Colonic mucosa (tissue), 4 donors: ENCODE results near the gene COL19A1. TPM values are rescaled to one million over a fixed set of nuclear protein-coding genes. Genes with fewer than 3 reads are reported as not detected.
A peak's percentile ranks its signal among the peaks of the same experiment; 100 is the strongest.

Experiments used
- DNase-seq: peaks from one replicate; pipeline ENCODE4 v3.0.0-alpha.2; 2020
- H3K27ac ChIP-seq: fragments of 200-600 bp; one replicate; pipeline ENCODE4 v1.8.0; 2021
- H3K27me3 ChIP-seq: fragments of 200-600 bp; one replicate; pipeline ENCODE4 v1.8.0; 2021
- H3K36me3 ChIP-seq: fragments of 200-600 bp; one replicate; pipeline ENCODE4 v1.8.0; 2021
- H3K4me1 ChIP-seq: fragments of 200-600 bp; one replicate; pipeline ENCODE4 v1.8.0; 2021; ENCODE audit warnings: mild to moderate bottlenecking
- H3K4me3 ChIP-seq: fragments of 200-600 bp; one replicate; pipeline ENCODE4 v1.8.0; 2021
- H3K9ac ChIP-seq, 2 donors: one replicate each; pipeline ENCODE4 v1.7.0; 2013; ENCODE audit warnings: control low read depth in 2 of 2, low read depth in 2 of 2, low read length in 2 of 2
- H3K9me3 ChIP-seq: fragments of 200-600 bp; one replicate; pipeline ENCODE4 v1.8.0; 2021
- CTCF ChIP-seq: fragments of 200-600 bp; IDR thresholded peaks from one replicate; pipeline ENCODE4 v1.8.0; 2022; ENCODE audit warnings: antibody characterized with exemption, mild to moderate bottlenecking
- intact Hi-C: fragments of 100-400 bp; cut with DNase I; formaldehyde crosslinking; loops from one replicate; pipeline ENCODE4 v1.14.1; 2022
- total RNA-seq, 2 donors: library from RNA; stranded (reverse); fragmentation: NEBNext Ultra II Directional in 1 of 2; extraction: Animal tissue kit (Norgen Biotek cat#: 25700) in 1 of 2; gene quantifications; one replicate each; pipeline ENCODE4 v1.2.1, GENCODE V29; 2021
- donor health status: healthy.
- donor health status: DM: no; HTN: no; CAD: no.
- donor health status: DM: no; HTN: no; CAD: no.

Gene COL19A1
- total RNA-seq, 2 donors from 2014 or later, result 0.22 to 0.56 TPM

DNA sequence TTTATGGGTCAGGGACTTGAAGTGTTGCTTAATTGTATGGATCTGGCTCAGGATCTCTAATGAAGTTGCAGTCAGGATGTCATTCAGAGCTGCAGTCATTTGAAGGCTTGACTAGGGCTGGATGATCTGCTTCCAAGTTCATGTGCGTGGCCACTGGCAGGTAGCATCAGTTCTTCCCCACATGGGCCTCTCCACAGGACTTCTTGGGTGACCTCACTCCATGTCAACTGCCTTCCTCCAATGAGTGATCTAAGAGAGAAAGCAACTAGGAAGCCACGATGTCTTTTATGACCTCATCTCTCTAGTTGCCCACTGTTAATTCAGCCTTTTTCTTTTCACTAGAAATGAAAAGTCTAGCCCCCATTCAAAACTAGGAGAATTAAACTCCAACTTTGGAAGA is 332.4 kb downstream of the COL19A1 start:
- no peaks in the 10 kb centered on the region for H3K4me1 ChIP-seq
- no peak overlapping the region for H3K4me3 ChIP-seq
- TF ChIP-seq CTCF, result no peak
- no peak overlapping the region for H3K27ac ChIP-seq
- H3K9ac ChIP-seq, result no peak overlapping the region
- DNase-seq, result no peak
- intact Hi-C loops, result no loop called here
- no peaks in the 10 kb centered on the region for H3K27me3 ChIP-seq
- no peaks in the 10 kb centered on the region for H3K9me3 ChIP-seq
- H3K36me3 ChIP-seq, result no peaks in the 10 kb centered on the region

DNA sequence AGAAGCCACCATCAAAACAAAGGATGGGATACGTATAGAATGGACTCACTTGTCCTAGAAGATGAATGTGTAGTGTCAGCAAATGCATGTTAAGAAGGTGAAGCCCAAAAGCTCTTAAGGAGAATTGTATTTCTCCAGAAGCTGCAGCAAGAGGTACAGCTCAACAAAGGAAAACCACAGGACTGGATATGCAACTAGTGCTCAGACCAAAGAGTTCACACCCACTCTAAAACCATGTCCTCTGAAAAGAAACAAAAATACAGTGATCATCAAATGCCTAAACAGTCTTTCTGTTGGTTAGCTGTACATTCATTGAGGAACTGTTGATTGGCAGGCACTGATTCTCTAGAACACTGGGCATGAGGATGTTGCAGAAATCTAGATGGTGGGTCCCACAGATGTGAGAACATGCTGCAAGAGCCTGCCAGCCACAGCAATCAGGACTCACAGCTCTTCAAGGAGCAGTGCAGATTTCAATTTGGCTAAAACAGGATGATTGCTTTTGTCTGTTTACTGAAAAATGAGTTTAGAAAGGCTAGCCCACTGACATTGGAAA is 342.0 kb downstream of the COL19A1 start:
- Histone ChIP-seq H3K4me3 (no peak overlapping the region), H3K36me3 (no peaks in the 10 kb centered on the region), H3K9ac (no peak overlapping the region), H3K27me3 (no peaks in the 10 kb centered on the region), H3K9me3 (no peaks in the 10 kb centered on the region), H3K27ac (no peak overlapping the region), H3K4me1 (no peaks in the 10 kb centered on the region)
- intact Hi-C loops, result no loop called here
- no peak for DNase-seq
- TF ChIP-seq CTCF, result no peak

DNA sequence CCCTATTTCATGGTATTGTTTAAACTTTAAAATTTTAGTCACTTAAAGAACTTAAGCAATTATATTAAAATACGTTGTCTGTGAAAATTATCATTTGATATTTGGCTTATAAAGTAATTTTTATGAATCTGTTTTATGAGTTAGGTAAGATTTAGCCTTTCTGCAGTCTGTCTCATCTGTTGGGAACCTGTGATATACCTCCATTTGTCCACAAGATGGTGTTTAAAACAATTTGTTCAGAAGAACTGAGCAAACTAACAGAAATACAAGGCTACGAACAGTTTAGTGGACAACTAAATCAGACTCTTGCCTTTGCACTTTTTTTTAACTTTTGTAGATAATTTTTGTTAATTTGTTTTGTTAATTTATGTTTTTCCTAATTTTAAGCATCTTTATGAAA is 344.1 kb downstream of the COL19A1 start:
- Histone ChIP-seq H3K4me3 (no peak overlapping the region), H3K9ac (no peak overlapping the region), H3K4me1 (no peaks in the 10 kb centered on the region), H3K36me3 (no peaks in the 10 kb centered on the region), H3K27me3 (no peaks in the 10 kb centered on the region), H3K27ac (no peak overlapping the region), H3K9me3 (no peaks in the 10 kb centered on the region)
- peak; percentile 23 for TF ChIP-seq CTCF
- DNase-seq, result no peak
- intact Hi-C loops, result no loop called here

DNA sequence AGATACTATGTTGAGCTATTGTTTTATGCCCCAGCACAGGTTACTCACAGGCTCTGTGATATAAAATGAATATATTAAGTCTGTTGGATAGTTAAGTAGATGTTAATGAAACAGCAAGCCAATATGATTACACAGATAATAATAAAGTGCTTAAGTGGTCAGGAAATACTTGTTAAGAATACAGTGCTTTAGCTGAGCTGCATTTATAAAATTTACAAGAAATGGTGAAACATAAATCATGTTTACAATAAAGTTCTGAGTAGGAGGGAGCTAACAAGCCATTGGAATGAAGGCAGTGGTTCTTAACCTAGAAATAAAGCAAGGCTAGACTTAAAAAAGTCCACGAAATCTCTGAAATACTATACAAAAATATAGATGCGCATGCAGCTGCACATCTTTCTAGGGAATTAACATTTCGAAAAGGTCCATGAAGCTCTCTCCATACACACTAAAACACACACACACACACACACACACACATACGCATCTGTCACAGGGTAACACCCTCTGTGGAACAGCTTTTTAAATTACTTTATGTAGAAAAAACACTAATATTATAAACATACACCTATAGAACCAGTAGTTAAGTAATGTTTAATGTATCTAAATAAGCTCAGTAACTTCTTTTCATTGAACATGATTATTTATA is 349.2 kb downstream of the COL19A1 start:
- Histone ChIP-seq H3K36me3 (no peaks in the 10 kb centered on the region), H3K9ac (no peak overlapping the region), H3K9me3 (no peaks in the 10 kb centered on the region), H3K4me3 (no peak overlapping the region), H3K4me1 (no peaks in the 10 kb centered on the region), H3K27ac (no peak overlapping the region), H3K27me3 (no peaks in the 10 kb centered on the region)
- TF ChIP-seq CTCF, result no peak
- DNase-seq, result no peak
- intact Hi-C loops, result loop anchor here (5.0 kb wide), 1 partner anchor 92 kb away; no protein-coding TSS in a partner anchor

- Histone ChIP-seq H3K27me3 (no peaks in the 10 kb centered on the region), H3K4me3 (no peak overlapping the region), H3K9ac (no peak overlapping the region), H3K36me3 (no peaks in the 10 kb centered on the region), H3K4me1 (no peaks in the 10 kb centered on the region), H3K9me3 (no peaks in the 10 kb centered on the region), H3K27ac (no peak overlapping the region)
- TF ChIP-seq CTCF, result no peak
- intact Hi-C loops, result loop anchor here (5.0 kb wide), 1 partner anchor 91 kb away; no protein-coding TSS in a partner anchor
- no peak for DNase-seq
Measured at GRCh38 chr6:70216767-70217166, 350.4 kb downstream of the COL19A1 start.
